ENCODE results near the gene PCBP3. TPM values are rescaled to one million over a fixed set of nuclear protein-coding genes. Genes with fewer than 3 reads are reported as not detected.
"Not testable (repeated sequence)": the region's sequence is repeated elsewhere in the genome, so short reads cannot be mapped to it uniquely, and the experiment has no call there.

The PCBP3 gene
- total RNA-seq, 4 donors from 2014 or later: 0.99 to 7.0 (median 2.5) TPM; not detected in 1

- WGBS, 2 donors: 1% methylated on average over 43 to 48 of the region's 59 CpGs
- peak in 1 of 2 donors; percentile 93 for DNase-seq (ENCODE audit: low spot score in 2 of 2)
- intact Hi-C loops (cut with DNase I; ENCODE audit: low total_unique reads): loop anchor here (10.0 kb wide), 1 partner anchor 120 kb away; the partner anchor contains the start of gene COL6A2
- peak overlapping the region; percentile 22 for H3K4me3 ChIP-seq (ENCODE audit: low read depth, poor library complexity, severe bottlenecking)
- TF ChIP-seq CTCF (IDR thresholded peaks at IDR 0.05) (no peak), POLR2A (IDR thresholded peaks at IDR 0.05) (no peak)
These were observed 330.8 kb downstream of the PCBP3 start for GRCh38 chr21:45974073-45975019.

GRCh38 chr21:45975020-45975666 is 331.6 kb downstream of the PCBP3 start:
- intact Hi-C loops (cut with DNase I; ENCODE audit: low total_unique reads): loop anchor here (10.0 kb wide), 1 partner anchor 120 kb away; the partner anchor contains the start of gene COL6A2

GRCh38 chr21:45975667-45976409 is 332.3 kb downstream of the PCBP3 start:
- 57% methylated on average over 13 of the region's 13 CpGs for WGBS, 2 donors
- peak in 1 of 2 donors; percentile 34 for DNase-seq (ENCODE audit: low spot score in 2 of 2)
- intact Hi-C loops (cut with DNase I; ENCODE audit: low total_unique reads): loop anchor here (10.0 kb wide), 1 partner anchor 119 kb away; the partner anchor contains the start of gene COL6A2
- not testable (repeated sequence) for H3K4me3 ChIP-seq (ENCODE audit: low read depth, poor library complexity, severe bottlenecking)

More at GRCh38 chr21:45975020-45975666, 331.6 kb downstream of the PCBP3 start:
- DNase-seq (ENCODE audit: low spot score in 2 of 2): peak in 1 of 2 donors; percentile 91
- 20 to 21% methylated on average over 26 to 33 of the region's 33 CpGs for WGBS, 2 donors
- no peak for TF ChIP-seq CTCF (IDR thresholded peaks at IDR 0.05)
- no peak overlapping the region for H3K4me3 ChIP-seq (ENCODE audit: low read depth, poor library complexity, severe bottlenecking)

- no peak overlapping the region for H3K4me3 ChIP-seq (ENCODE audit: low read depth, poor library complexity, severe bottlenecking)
- intact Hi-C loops (cut with DNase I; ENCODE audit: low total_unique reads): loop anchor here (10.0 kb wide), 1 partner anchor 118 kb away; the partner anchor contains the start of gene COL6A2
- TF ChIP-seq POLR2A (IDR thresholded peaks at IDR 0.05) (no peak), CTCF (IDR thresholded peaks at IDR 0.05) (no peak)
- 74 to 78% methylated on average over 11 of the region's 11 CpGs for WGBS, 2 donors
- peak in 1 of 2 donors; percentile 68 for DNase-seq (ENCODE audit: low spot score in 2 of 2)
These were observed 333.3 kb downstream of the PCBP3 start for GRCh38 chr21:45976701-45977311.

GRCh38 chr21:45977396-45977795 is 333.9 kb downstream of the PCBP3 start:
- TF ChIP-seq CTCF (IDR thresholded peaks at IDR 0.05): no peak
- TF ChIP-seq POLR2A (IDR thresholded peaks at IDR 0.05): no peak
- intact Hi-C loops (cut with DNase I; ENCODE audit: low total_unique reads): loop anchor here (10.0 kb wide), 1 partner anchor 117 kb away; the partner anchor contains the start of gene COL6A2

More at GRCh38 chr21:45977396-45977795, 333.9 kb downstream of the PCBP3 start:
- DNase-seq (ENCODE audit: low spot score in 2 of 2): peak in 1 of 2 donors; percentile 88
- no peak overlapping the region for H3K4me3 ChIP-seq (ENCODE audit: low read depth, poor library complexity, severe bottlenecking)
- WGBS, 2 donors: 57 to 76% methylated on average over 5 of the region's 5 CpGs

Data from lower leg skin (tissue), 4 donors.